HG02852 (cell line): ENCODE results near the gene RHBDL1.
A peak's percentile ranks its signal among the peaks of the same experiment; 100 is the strongest.

Source experiments
- ATAC-seq: cut with Tn5 transposase; IDR thresholded peaks from one replicate; pipeline ENCODE4 v1.9.1; 2021; ENCODE audit warnings: mild to moderate bottlenecking, moderate library complexity; ENCODE audit not compliant: unreplicated experiment

The RHBDL1 gene

DNA sequence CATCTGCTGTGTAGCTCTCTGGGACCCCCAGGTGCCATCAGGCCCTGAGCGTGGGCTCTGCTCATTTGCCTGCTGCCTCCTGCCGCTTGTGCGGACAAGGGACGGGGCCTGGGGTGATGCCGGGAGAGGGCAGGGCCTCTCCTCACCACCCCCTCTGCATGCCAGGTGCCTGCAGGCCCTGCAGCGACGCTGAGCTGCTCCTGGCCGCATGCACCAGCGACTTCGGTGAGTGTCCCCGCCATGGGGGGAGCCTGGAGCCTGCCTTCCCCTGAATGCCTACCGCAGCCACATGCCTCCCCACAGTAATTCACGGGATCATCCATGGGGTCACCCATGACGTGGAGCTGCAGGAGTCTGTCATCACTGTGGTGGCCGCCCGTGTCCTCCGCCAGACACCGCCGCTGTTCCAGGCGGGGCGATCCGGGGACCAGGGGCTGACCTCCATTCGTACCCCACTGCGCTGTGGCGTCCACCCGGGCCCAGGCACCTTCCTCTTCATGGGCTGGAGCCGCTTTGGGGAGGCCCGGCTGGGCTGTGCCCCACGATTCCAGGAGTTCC is 41.4 kb downstream of the RHBDL1 start:
- ATAC-seq: no peak

DNA sequence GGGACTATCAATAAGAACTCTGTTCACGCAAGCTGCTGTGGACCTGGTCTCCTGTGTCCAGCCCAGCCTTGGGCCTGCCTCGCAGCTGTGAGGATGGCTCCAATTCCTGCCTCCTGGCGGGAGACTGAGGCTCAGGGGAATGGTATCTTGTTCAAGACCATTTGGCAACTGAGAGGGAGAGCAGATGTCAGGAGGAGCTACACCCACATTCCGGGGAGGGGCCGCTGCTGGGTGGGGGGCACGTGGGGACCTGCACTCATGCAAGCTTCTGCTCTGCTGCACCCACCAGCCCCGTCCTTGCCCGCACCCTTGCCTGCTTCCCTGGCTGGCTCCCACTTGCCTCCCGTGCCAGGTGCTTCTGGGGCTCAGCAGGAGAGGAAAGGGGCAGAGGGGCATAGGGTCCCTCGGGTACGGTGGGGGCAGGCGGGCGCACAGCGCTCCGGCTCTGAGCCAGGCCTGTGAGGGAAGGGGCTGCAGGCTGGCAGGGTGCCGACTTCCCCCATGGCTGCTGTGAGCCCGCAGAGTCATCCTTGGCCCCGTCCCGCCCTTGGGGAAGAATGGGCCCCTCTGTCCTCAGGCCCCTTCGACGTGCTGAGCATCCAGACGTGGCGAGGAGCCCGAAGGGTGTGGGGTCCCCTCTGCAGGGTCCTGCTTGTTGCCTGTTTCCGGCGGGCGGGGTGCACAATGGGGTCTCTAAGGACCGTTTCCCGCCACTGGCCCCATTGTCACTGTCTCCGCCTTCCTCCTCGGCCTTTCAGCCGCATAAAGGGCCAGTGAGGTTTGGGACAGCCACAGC is 42.2 kb downstream of the RHBDL1 start:
- ATAC-seq: no peak

GRCh38 chr16:718389-718788 is 42.9 kb downstream of the RHBDL1 start:
- no peak for ATAC-seq

DNA sequence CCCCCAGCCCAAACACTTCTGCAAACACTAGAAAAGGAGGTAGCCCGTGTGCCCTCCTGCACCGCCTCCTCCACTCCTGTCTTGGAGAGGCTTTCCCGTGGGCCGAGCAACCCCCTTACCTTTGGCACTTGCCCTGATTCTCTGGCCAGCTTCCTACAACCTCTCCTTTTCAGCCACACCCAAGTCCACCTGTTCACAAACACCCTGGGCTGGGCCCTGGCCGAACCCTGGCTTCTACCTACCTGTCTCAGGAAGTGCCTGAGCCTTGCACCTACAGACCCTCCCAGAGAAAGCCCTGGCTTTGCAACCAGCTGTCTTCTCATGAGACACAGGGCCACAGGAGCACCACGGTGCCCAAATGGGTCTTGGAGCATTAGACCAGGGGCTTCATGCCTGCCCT is 43.5 kb downstream of the RHBDL1 start:
- ATAC-seq: no peak

- ATAC-seq: no peak
These were observed 44.5 kb downstream of the RHBDL1 start for GRCh38 chr16:719815-720446.

- no peak for ATAC-seq
These were observed 45.0 kb downstream of the RHBDL1 start for GRCh38 chr16:720447-720989.

DNA sequence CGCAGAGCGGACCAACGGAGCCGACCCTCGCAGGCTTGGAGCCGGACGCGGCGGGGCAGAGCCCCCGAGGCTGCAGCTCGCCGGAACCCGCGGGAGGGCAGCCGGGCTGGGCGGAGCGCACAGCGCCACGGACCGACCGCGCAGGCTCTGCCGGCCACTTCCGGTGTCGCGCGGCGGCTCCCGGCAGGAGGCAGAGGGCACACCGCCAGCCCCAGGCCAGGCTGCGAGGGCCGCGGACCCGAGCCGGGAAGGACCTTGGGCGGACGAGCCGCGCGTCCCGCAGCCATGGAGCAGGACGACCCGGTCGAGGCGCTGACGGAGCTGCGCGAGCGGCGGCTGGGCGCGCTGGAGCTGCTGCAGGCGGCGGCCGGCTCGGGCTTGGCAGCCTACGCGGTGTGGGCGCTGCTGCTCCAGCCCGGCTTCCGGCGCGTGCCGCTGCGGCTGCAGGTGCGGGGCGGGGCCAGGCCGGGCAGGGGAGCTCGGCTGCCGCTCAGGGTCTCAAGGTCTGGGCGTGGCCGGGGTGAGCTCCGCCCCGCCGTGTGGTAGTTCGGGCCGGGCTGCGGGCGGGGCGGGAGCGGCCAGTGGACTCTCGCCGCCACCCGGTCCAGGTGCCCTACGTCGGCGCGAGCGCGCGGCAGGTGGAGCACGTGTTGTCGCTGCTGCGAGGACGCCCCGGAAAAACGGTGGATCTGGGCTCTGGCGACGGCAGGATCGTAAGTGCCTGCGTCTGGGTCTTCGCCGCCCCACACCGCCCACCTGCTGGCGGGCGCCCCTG is 45.7 kb downstream of the RHBDL1 start, which contains the start of gene ANTKMT:
Gene ANTKMT, plus strand, starts transcription at position 157 of the 775 bp plus-strand sequence. Its CDS starts 129 bp downstream, at position 286.
- ATAC-seq: peak; percentile 68

DNA sequence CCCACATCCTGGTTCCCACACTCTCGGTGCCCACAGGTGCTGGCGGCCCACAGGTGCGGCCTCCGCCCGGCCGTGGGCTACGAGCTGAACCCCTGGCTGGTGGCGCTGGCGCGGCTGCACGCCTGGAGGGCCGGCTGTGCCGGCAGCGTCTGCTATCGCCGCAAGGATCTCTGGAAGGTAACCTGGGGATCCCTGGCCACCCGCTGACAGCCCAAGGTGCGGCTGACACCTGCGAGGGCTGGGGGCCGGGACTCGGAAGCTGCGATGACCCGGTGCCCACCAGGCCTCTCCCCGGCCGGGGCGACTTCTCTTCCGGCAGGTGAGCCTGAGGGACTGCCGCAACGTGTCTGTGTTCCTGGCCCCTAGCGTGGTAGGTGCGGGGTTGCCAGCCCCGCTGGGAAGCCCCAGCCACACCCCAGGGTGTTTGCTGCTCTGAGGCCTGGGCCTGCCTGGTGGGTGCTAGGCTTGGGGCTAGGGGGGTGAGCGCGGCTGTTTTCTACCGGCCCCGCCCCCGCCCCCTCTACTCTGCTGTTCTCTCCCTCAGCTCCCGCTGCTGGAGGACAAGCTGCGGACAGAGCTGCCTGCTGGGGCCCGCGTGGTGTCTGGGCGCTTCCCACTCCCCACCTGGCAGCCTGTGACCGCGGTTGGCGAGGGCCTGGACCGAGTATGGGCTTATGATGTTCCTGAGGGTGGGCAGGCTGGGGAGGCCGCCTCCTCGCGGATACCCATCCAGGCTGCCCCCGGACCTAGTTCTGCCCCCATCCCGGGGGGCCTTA is 46.5 kb downstream of the RHBDL1 start:
- ATAC-seq: no peak

GRCh38 chr16:722835-723633 is 47.6 kb downstream of the RHBDL1 start:
- no peak for ATAC-seq

DNA sequence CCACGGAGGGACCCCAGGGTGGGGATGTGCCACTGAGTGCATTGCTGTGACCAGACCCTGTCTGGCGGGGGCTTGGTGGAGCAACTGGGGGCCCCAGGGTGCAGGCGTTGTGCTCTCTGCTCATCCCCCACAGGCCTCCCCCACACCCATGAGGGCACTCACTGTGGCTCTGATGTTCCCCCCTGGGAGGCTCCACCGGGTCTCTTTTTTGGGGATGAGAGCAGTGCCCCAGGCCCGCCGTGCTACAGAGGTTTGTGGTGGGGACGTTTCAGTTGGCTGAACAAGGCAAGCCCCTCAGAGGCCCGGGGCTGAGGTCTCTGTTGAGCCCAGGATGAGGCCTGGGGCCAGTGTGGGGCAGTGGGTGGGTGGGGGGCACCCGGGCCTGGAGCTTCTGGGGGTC is 48.2 kb downstream of the RHBDL1 start:
- ATAC-seq: no peak

DNA sequence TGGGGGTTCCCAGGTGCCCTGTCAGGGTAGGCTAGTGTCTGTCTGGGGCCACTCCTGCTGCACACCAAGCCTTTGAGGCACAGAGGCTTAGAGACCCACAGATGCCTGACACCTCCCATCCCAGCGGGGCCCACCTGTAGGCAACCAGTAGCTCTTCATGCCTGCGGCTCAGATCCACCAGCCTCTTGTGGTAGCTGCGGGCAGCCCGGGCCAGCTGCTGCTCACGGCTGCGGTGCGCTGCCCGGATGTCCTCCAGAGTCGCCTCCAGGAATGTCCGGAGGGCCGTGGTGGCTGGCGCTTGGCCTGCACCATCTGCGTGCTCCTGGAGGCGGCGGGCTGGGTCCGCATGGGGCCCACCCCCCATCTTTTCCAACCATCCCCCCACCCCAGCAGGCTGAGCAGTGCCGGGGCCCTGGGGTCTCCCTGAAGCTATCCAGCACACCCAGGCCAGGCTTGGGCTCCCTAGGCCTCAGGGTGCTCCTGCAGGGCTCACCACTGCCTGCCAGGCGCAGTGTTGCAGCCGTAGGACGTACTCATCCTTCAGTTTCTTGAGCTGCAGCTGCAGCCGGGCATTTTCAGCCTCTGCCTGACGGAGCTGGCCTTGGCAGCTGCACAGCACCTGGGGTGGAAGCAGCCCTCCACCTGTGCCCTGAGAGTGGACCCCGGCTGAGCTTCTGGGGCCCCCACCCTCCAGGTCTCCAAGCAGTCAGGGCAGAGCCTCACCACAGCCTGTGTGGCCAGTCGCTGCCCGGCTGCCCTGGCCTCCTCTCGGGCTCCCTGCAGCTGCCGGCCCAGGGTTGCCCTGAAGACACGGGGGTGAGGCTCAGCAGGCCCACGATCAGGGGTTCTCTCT is 48.9 kb downstream of the RHBDL1 start:
- ATAC-seq: no peak

DNA sequence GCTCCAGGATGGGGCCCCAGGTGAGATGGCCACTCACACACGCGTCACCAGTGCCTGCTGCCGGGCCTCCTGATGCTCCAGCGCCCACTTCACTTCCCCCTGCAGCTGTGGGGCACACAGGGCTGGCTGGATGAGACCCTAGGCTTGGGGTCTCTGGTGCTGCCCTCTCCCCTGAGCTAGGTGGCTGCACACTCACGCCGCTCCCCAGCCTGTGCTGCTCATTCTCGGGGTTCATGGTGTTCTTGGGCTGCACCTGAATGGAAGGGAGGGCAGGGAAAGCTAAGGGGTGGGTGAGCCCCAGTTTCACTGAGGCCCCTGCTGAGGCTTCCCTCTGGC is 49.5 kb downstream of the RHBDL1 start:
- no peak for ATAC-seq

- ATAC-seq: no peak
These were observed 50.2 kb downstream of the RHBDL1 start for GRCh38 chr16:725463-726187.

- ATAC-seq: no peak
These were observed 50.6 kb downstream of the RHBDL1 start for GRCh38 chr16:726188-726437.

GRCh38 chr16:726438-727290 is 51.2 kb downstream of the RHBDL1 start, which contains the start of the genes CCDC78 and HAGHL:
CCDC78 (minus strand) TSS chr16:726443; CDS start chr16:726367, 76 bp downstream.
HAGHL (plus strand) TSS chr16:727106; CDS start chr16:727510, 404 bp downstream.
- no peak for ATAC-seq

DNA sequence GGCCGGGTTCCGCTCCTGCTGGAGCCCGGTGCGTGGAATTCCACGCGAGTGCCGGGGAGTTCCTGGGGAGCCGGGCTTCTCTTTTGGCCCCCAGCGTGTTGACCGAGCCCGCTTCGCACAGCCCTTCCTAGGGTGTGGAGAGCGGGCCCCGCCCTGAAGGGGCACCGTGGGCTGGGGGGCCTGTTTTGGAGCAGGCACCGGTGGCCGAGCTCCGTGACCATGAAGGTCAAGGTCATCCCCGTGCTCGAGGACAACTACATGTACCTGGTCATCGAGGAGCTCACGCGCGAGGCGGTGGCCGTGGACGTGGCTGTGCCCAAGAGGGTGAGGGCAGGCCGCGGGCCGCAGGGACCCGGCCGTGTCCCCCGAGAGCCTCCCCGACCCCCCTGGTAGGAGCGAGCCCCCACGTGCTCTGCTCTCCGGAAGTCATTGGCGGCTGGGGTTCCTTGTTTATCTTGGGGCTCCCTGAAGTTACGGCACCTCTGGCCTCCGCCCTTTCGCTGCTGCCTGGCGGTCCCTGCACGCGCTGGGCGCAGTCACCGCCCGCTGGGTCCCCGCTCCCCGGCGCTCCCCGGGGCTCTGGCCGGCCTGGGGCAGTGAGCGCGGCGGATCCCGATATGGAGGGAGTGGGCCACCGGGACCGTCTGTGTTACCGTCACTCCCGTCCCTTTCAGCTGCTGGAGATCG is 52.0 kb downstream of the RHBDL1 start:
- no peak for ATAC-seq
